UCSD-AML1 (cell line): ENCODE data around the gene TMEM91.

Source experiments
- DNase-seq: peaks from one replicate; lab custom pipeline; 2025; ENCODE audit not compliant: unreplicated experiment; lab: John Stamatoyannopoulos, UW

TMEM91 gene

GRCh38 chr19:41409288-41409687 lies 33.0 kb downstream of the TMEM91 start:
- no peak for DNase-seq

GRCh38 chr19:41410336-41411054 lies 34.2 kb downstream of the TMEM91 start:
- DNase-seq: no peak

- no peak for DNase-seq
Measured at GRCh38 chr19:41411100-41411967, 35.0 kb downstream of the TMEM91 start.

GRCh38 chr19:41411968-41412265 lies 35.6 kb downstream of the TMEM91 start:
- DNase-seq: no peak

GRCh38 chr19:41412953-41413352 lies 36.6 kb downstream of the TMEM91 start:
- DNase-seq: no peak

- DNase-seq: no peak
Measured at GRCh38 chr19:41413947-41414346, 37.6 kb downstream of the TMEM91 start.

GRCh38 chr19:41414461-41414860 lies 38.1 kb downstream of the TMEM91 start:
- DNase-seq: no peak

- DNase-seq: no peak
Measured at GRCh38 chr19:41415154-41415571, 38.8 kb downstream of the TMEM91 start.

- no peak for DNase-seq
Measured at GRCh38 chr19:41416194-41416674, 39.9 kb downstream of the TMEM91 start.

GRCh38 chr19:41420101-41420880 lies 44.0 kb downstream of the TMEM91 start:
- peak; percentile 38 for DNase-seq

GRCh38 chr19:41421314-41421713 lies 45.0 kb downstream of the TMEM91 start:
- DNase-seq: no peak

GRCh38 chr19:41421973-41422372 lies 45.6 kb downstream of the TMEM91 start:
- DNase-seq: no peak

GRCh38 chr19:41422456-41422855 lies 46.1 kb downstream of the TMEM91 start:
- no peak for DNase-seq

- no peak for DNase-seq
Measured at GRCh38 chr19:41422955-41423354, 46.6 kb downstream of the TMEM91 start.

GRCh38 chr19:41424335-41425173 lies 48.2 kb downstream of the TMEM91 start:
- DNase-seq: no peak

- no peak for DNase-seq
Measured at GRCh38 chr19:41425174-41426115, 49.1 kb downstream of the TMEM91 start.

- no peak for DNase-seq
Measured at GRCh38 chr19:41426116-41426841, 49.9 kb downstream of the TMEM91 start.

- DNase-seq: peak; percentile 79
Measured at GRCh38 chr19:41426952-41427646, 50.8 kb downstream of the TMEM91 start, which contains the start of gene B3GNT8. B3GNT8 (minus strand) TSS chr19:41427374; CDS start chr19:41426778, 596 bp downstream.
